Kidney tubule cell (primary cell): ENCODE results near the gene IL21.
"Not testable (repeated sequence)": the region's sequence is repeated elsewhere in the genome, so short reads cannot be mapped to it uniquely, and the experiment has no call there.

Source experiments
- DNase-seq: peaks from one replicate; pipeline ENCODE4 v3.0.0-alpha.2; 2018; ENCODE audit warnings: low spot score

IL21 gene

GRCh38 chr4:122621016-122621507 is at the start of gene IL21:
Gene IL21, minus strand, starts transcription at chr4:122621066. Its CDS starts 55 bp downstream, at chr4:122621011.
- DNase-seq = no peak

GRCh38 chr4:122669911-122670738 is 49.3 kb upstream of the IL21 start:
- no peak for DNase-seq

- DNase-seq = no peak
Measured at GRCh38 chr4:122668241-122668640, 47.4 kb upstream of the IL21 start.

- DNase-seq = peak; percentile 92
Measured at GRCh38 chr4:122666527-122667245, 45.8 kb upstream of the IL21 start.

GRCh38 chr4:122665161-122665929 is 44.5 kb upstream of the IL21 start:
- peak; percentile 9 for DNase-seq

GRCh38 chr4:122663814-122664610 is 43.1 kb upstream of the IL21 start:
- no peak for DNase-seq

- DNase-seq = no peak
Measured at GRCh38 chr4:122663291-122663690, 42.4 kb upstream of the IL21 start.

GRCh38 chr4:122662701-122663100 is 41.8 kb upstream of the IL21 start:
- no peak for DNase-seq

- peak; percentile 21 for DNase-seq
Measured at GRCh38 chr4:122661176-122662160, 40.6 kb upstream of the IL21 start.

GRCh38 chr4:122658818-122659295 is 38.0 kb upstream of the IL21 start:
- no peak for DNase-seq

GRCh38 chr4:122658377-122658776 is 37.5 kb upstream of the IL21 start:
- DNase-seq = no peak

GRCh38 chr4:122657553-122657952 is 36.7 kb upstream of the IL21 start:
- DNase-seq = no peak

- DNase-seq = not testable (repeated sequence)
Measured at GRCh38 chr4:122656583-122656982, 35.7 kb upstream of the IL21 start.

- DNase-seq = peak; percentile 45
Measured at GRCh38 chr4:122652379-122652778, 31.5 kb upstream of the IL21 start.

- DNase-seq = no peak
Measured at GRCh38 chr4:122650148-122650547, 29.3 kb upstream of the IL21 start.

GRCh38 chr4:122647656-122648055 is 26.8 kb upstream of the IL21 start:
- no peak for DNase-seq

- no peak for DNase-seq
Measured at GRCh38 chr4:122643257-122643656, 22.4 kb upstream of the IL21 start.

GRCh38 chr4:122639181-122639580 is 18.3 kb upstream of the IL21 start:
- DNase-seq = peak; percentile 36

GRCh38 chr4:122636697-122637096 is 15.8 kb upstream of the IL21 start:
- no peak for DNase-seq

GRCh38 chr4:122635205-122635604 is 14.3 kb upstream of the IL21 start:
- DNase-seq = no peak
